ENCODE results near the gene COG5. TPM values are rescaled to one million over a fixed set of nuclear protein-coding genes. Genes with fewer than 3 reads are reported as not detected.

COG5 gene
- total RNA-seq, 1 donor from 2014 or later = 37.2 TPM

- Mint-ChIP-seq H3K27ac (peak within 1 kb of the TSS; percentile 88), H3K4me1 (ENCODE audit: unreplicated experiment) (peaks cover 11% of the 10 kb centered on the region), H3K9me3 (peaks cover under 1% of the 10 kb centered on the region), H3K36me3 (peaks cover 6% of the 10 kb centered on the region), H3K27me3 (no peaks in the 10 kb centered on the region), H3K4me3 (peak within 1 kb of the TSS; percentile 92)
- DNase-seq (ENCODE audit: extremely low spot score, unreplicated experiment) = peak; percentile 78
- TF ChIP-seq CTCF (conservative IDR thresholded peaks at IDR 0.05) = peak; percentile 50
Measured at GRCh38 chr7:107579885-107580715, 16.4 kb upstream of the COG5 start, which contains the start of gene BCAP29. Gene BCAP29, plus strand, starts transcription at chr7:107580246. Its CDS starts 527 bp downstream, at chr7:107580773.

- Mint-ChIP-seq H3K36me3 (peaks cover 6% of the 10 kb centered on the region), H3K27ac (peak overlapping the region; percentile 88), H3K4me3 (peak overlapping the region; percentile 92), H3K9me3 (no peaks in the 10 kb centered on the region), H3K27me3 (no peaks in the 10 kb centered on the region), H3K4me1 (ENCODE audit: unreplicated experiment) (peaks cover 9% of the 10 kb centered on the region)
- DNase-seq (ENCODE audit: extremely low spot score, unreplicated experiment) = no peak
- TF ChIP-seq CTCF (conservative IDR thresholded peaks at IDR 0.05) = no peak
Measured at GRCh38 chr7:107579554-107579884, 15.8 kb upstream of the COG5 start.

- no peaks in the 10 kb centered on the region for H3K27me3 Mint-ChIP-seq
- H3K9me3 Mint-ChIP-seq = no peaks in the 10 kb centered on the region
- TF ChIP-seq CTCF (conservative IDR thresholded peaks at IDR 0.05) = no peak
- DNase-seq (ENCODE audit: extremely low spot score, unreplicated experiment) = no peak
- no peaks in the 10 kb centered on the region for H3K4me1 Mint-ChIP-seq (ENCODE audit: unreplicated experiment)
- H3K27ac Mint-ChIP-seq = no peak overlapping the region
- H3K36me3 Mint-ChIP-seq = peaks cover 11% of the 10 kb centered on the region
- H3K4me3 Mint-ChIP-seq = no peak overlapping the region
Measured at GRCh38 chr7:107573537-107573936, 9.8 kb upstream of the COG5 start.

- H3K4me1 Mint-ChIP-seq (ENCODE audit: unreplicated experiment) = no peaks in the 10 kb centered on the region
- no peak overlapping the region for H3K4me3 Mint-ChIP-seq
- H3K27me3 Mint-ChIP-seq = no peaks in the 10 kb centered on the region
- TF ChIP-seq CTCF (conservative IDR thresholded peaks at IDR 0.05) = no peak
- H3K9me3 Mint-ChIP-seq = no peaks in the 10 kb centered on the region
- H3K36me3 Mint-ChIP-seq = peaks cover 16% of the 10 kb centered on the region
- DNase-seq (ENCODE audit: extremely low spot score, unreplicated experiment) = no peak
- H3K27ac Mint-ChIP-seq = no peak overlapping the region
Measured at GRCh38 chr7:107570298-107570697, 6.6 kb upstream of the COG5 start.

GRCh38 chr7:107564553-107565298 is 1.0 kb upstream of the COG5 start:
- H3K36me3 Mint-ChIP-seq = peaks cover 8% of the 10 kb centered on the region
- no peak for TF ChIP-seq CTCF (conservative IDR thresholded peaks at IDR 0.05)
- no peak for DNase-seq (ENCODE audit: extremely low spot score, unreplicated experiment)
- no peaks in the 10 kb centered on the region for H3K9me3 Mint-ChIP-seq
- peak overlapping the region; percentile 91 for H3K4me3 Mint-ChIP-seq
- peak overlapping the region; percentile 96 for H3K27ac Mint-ChIP-seq
- peaks cover 29% of the 10 kb centered on the region for H3K4me1 Mint-ChIP-seq (ENCODE audit: unreplicated experiment)
- H3K27me3 Mint-ChIP-seq = no peaks in the 10 kb centered on the region

All from type B pancreatic cell (in vitro differentiated cells).